K562 (cell line): ENCODE data around the gene JPH3. TPM values are rescaled to one million over a fixed set of nuclear protein-coding genes. Genes with fewer than 3 reads are reported as not detected.

Experiments used
- ATAC-seq: fragments of 200-7000 bp; cut with Tn5 transposase; 3 replicates; pipeline ENCODE4 v1.9.1; 2020; ENCODE audit warnings: moderate library complexity
- BruUV-seq: library from RNA; stranded (reverse); fragments of 400-500 nt; replicated peaks from 2 replicates; lab custom pipeline; 2021; lab: Mats Ljungman, UMichigan
- CTCF ChIA-PET: fragments of 300-600 bp; formaldehyde crosslinking; extraction: SDS; loops from one replicate; lab custom pipeline; 2021; ENCODE audit warnings: low intra/inter-chr PET ratio; lab: Yijun Ruan, JAX
- POLR2A ChIA-PET: fragments of 300-600, 350-650 bp; sonication (Branson Sonifier 250); formaldehyde crosslinking; extraction: SDS; loops from one replicate; lab custom pipeline; 2021; ENCODE audit warnings: antibody characterized with exemption, inconsistent platforms; lab: Yijun Ruan, JAX
- DNase-seq, 4 experiments: peaks; one replicate each; pipeline versions ENCODE4 v3.0.0 to v3.0.0-alpha.2; 2011 to 2018; ENCODE audit warnings: low spot score in 3 of 4, mixed read lengths in 3 of 4; ENCODE audit errors: extremely low read depth in 1 of 4
- FAIRE-seq: peaks from 2 replicates; lab custom pipeline; 2011; peaks lifted over from hg19 to GRCh38; lab: Jason Lieb, UNC
- H2AFZ ChIP-seq: 2 replicates; pipeline ENCODE4 v1.6.0; 2011; ENCODE audit warnings: low read depth, low read length, control low read depth, inconsistent platforms
- H3K27ac ChIP-seq: fragments of 200-600 bp; 3 replicates; pipeline ENCODE4 v1.8.0; 2011; ENCODE audit warnings: low read depth, mild to moderate bottlenecking, control low read depth, inconsistent platforms, low read length, moderate library complexity, mixed read lengths; ENCODE audit errors: extremely low read depth
- H3K27me3 ChIP-seq, 2 experiments: fragments of 300-600 bp in 1 of 2; 2 replicates in 1 of 2; 3 replicates in 1 of 2; pipeline versions ENCODE4 v1.6.0 to v1.8.0; 2011; ENCODE audit warnings: inconsistent platforms in 2 of 2, low read length in 2 of 2, mild to moderate bottlenecking in 1 of 2, mixed read lengths in 1 of 2, moderate library complexity in 1 of 2; ENCODE audit not compliant: control insufficient read depth in 2 of 2, insufficient read depth in 2 of 2
- H3K36me3 ChIP-seq: fragments of 300-600 bp; 3 replicates; pipeline ENCODE4 v1.8.0; 2011; ENCODE audit warnings: mild to moderate bottlenecking, low read length, inconsistent platforms; ENCODE audit not compliant: control insufficient read depth, insufficient read depth
- H3K4me1 ChIP-seq, 2 experiments: fragments of 200-600 bp in 1 of 2; replicated peaks in 1 of 2; 2 replicates in 1 of 2; 3 replicates in 1 of 2; pipeline versions ENCODE4 v1.5.1 to v1.8.0; 2011; ENCODE audit warnings: inconsistent platforms in 2 of 2, low read length in 2 of 2, mild to moderate bottlenecking in 1 of 2, mixed read lengths in 1 of 2, moderate library complexity in 1 of 2; ENCODE audit not compliant: control insufficient read depth in 2 of 2, insufficient read depth in 2 of 2
- H3K4me2 ChIP-seq: 2 replicates; pipeline ENCODE4 v1.6.1; 2011; ENCODE audit warnings: low read length, control low read depth, inconsistent platforms, mixed read lengths; ENCODE audit not compliant: insufficient read depth
- H3K4me3 ChIP-seq: fragments of 200-600 bp; sonication (generic), shearing (Covaris generic); 2 replicates; pipeline ENCODE4 v1.5.1; 2016; ENCODE audit warnings: control low read depth, inconsistent platforms
- H3K79me2 ChIP-seq: fragments of 200-600 bp; 3 replicates; pipeline ENCODE4 v1.8.0; 2011; ENCODE audit warnings: low read length, inconsistent platforms; ENCODE audit not compliant: control insufficient read depth, insufficient read depth
- H3K9ac ChIP-seq, 2 experiments: 2 replicates each; pipeline versions ENCODE4 v1.6.0 to v1.6.1; 2011; ENCODE audit warnings: low read depth in 2 of 2, low read length in 2 of 2, control low read depth in 1 of 2, inconsistent platforms in 1 of 2, mild to moderate bottlenecking in 1 of 2, mixed read lengths in 1 of 2; ENCODE audit not compliant: insufficient read depth in 1 of 2
- H3K9me1 ChIP-seq: one replicate; pipeline ENCODE4 v1.6.0; 2011; ENCODE audit warnings: inconsistent platforms, mild to moderate bottlenecking, low read length, moderate library complexity; ENCODE audit not compliant: control insufficient read depth, insufficient read depth
- H3K9me3 ChIP-seq: replicated peaks from 2 replicates; pipeline ENCODE4 v1.5.1; 2011; ENCODE audit warnings: low read depth, low read length, inconsistent platforms; ENCODE audit not compliant: control insufficient read depth, insufficient read depth
- H4K20me1 ChIP-seq: replicated peaks from 2 replicates; pipeline ENCODE4 v1.6.1; 2011; ENCODE audit warnings: low read length, inconsistent platforms, mixed read lengths; ENCODE audit not compliant: control insufficient read depth, insufficient read depth
- EHMT2 ChIP-seq: fragments of 450-650 bp; IDR thresholded peaks from 2 replicates; pipeline ENCODE4 v1.6.1; 2018; ENCODE audit warnings: antibody characterized with exemption
- ESRRA ChIP-seq: fragments of 450-650 bp; IDR thresholded peaks from 2 replicates; pipeline ENCODE4 v1.6.1; 2014; ENCODE audit warnings: low read depth, mild to moderate bottlenecking, moderate library complexity, borderline replicate concordance
- ETS1 ChIP-seq: conservative IDR thresholded peaks from 2 replicates; pipeline ENCODE4 v1.6.1; 2011; ENCODE audit warnings: low read depth, mild to moderate bottlenecking, low read length; ENCODE audit not compliant: control insufficient read depth
- HMGN3 ChIP-seq: IDR thresholded peaks from 2 replicates; pipeline ENCODE4 v1.6.1; 2011; ENCODE audit warnings: borderline replicate concordance, low read depth, mild to moderate bottlenecking, mixed read lengths, low read length; ENCODE audit not compliant: insufficient read length; ENCODE audit errors: extremely low read depth
- KDM4B ChIP-seq, 2 experiments: fragments of 450-650 bp in 1 of 2; sonication (generic) in 1 of 2; IDR thresholded peaks; 2 replicates each; pipeline ENCODE4 v1.6.1; 2016 to 2017; ENCODE audit warnings: borderline replicate concordance in 2 of 2, antibody characterized with exemption in 1 of 2, low read depth in 1 of 2, mild to moderate bottlenecking in 1 of 2
- MEIS2 ChIP-seq: fragments of 450-650 bp; IDR thresholded peaks from 2 replicates; pipeline ENCODE4 v1.6.1; 2014; ENCODE audit warnings: mild to moderate bottlenecking; ENCODE audit not compliant: partially characterized antibody
- PHB2 ChIP-seq: fragments of 450-650 bp; IDR thresholded peaks from 2 replicates; pipeline ENCODE4 v1.6.1; 2017; ENCODE audit warnings: low read depth
- SETDB1 ChIP-seq: IDR thresholded peaks from one replicate; pipeline ENCODE4 v1.6.1; 2012; ENCODE audit warnings: low read length, control low read depth, inconsistent platforms
- ZNF133 ChIP-seq: fragments of 250-450 bp; sonication (Bioruptor Pico); IDR thresholded peaks from 2 replicates; pipeline ENCODE4 v1.4.0; 2020; ENCODE audit warnings: mild to moderate bottlenecking
- ZNF134 ChIP-seq: fragments of 250-450 bp; sonication (Bioruptor Pico); conservative IDR thresholded peaks from 2 replicates; pipeline ENCODE4 v1.4.0; 2020
- ZNF324 ChIP-seq: fragments of 250-450 bp; sonication (Bioruptor Pico); IDR thresholded peaks from 2 replicates; pipeline ENCODE4 v1.4.0; 2020; ENCODE audit warnings: mild to moderate bottlenecking
- ZNF354B ChIP-seq: fragments of 250-450 bp; sonication (Bioruptor Pico); IDR thresholded peaks from 2 replicates; pipeline ENCODE4 v1.4.0; 2020
- ZNF583 ChIP-seq: fragments of 250-450 bp; sonication (Bioruptor Pico); IDR thresholded peaks from 2 replicates; pipeline ENCODE4 v1.4.0; 2020
- ZNF75A ChIP-seq: fragments of 450-650 bp; formaldehyde crosslinking; IDR thresholded peaks from 2 replicates; pipeline ENCODE4 v1.4.0; 2020; ENCODE audit warnings: mild to moderate bottlenecking
- WGBS: fragments of 100-300 bp; shearing (Covaris generic); methylation state at CpG from one replicate; pipeline ENCODE4 v1.1.6; 2016; ENCODE audit warnings: low coverage, mixed read lengths; ENCODE audit not compliant: insufficient coverage; ENCODE audit errors: missing lambda C conversion rate; 5-methylcytosine and 5-hydroxymethylcytosine counted together
- in situ Hi-C: fragments of 300-500 bp; cut with MboI; formaldehyde crosslinking; loops from 4 replicates; pipeline ENCODE4 v1.15.0; 2018; ENCODE audit warnings: inconsistent platforms, mixed read lengths
- intact Hi-C: fragments of 100-400 bp; cut with micrococcal nuclease; formaldehyde crosslinking; loops from 2 replicates; pipeline ENCODE4 v1.14.2; 2022
- polyA plus RNA-seq, 8 experiments: library from polyadenylated mRNA; depleted of rRNA in 4 of 8; stranded (reverse) in 5 of 8; unstranded in 3 of 8; fragments of >200 nt; fragmentation: Nextera tagmentation in 2 of 8; fragmentation: Illumina TruSeq in 1 of 8; extraction: Ambion mirVana in 2 of 8; extraction: Trizol in 1 of 8; gene quantifications; 2 replicates each; pipeline versions ENCODE4 v1.2.1 to v1.2.3, GENCODE V29; 2011 to 2014; ENCODE audit warnings: inconsistent platforms in 1 of 8, missing spikeins in 1 of 8
- total RNA-seq, 7 experiments: library from RNA; depleted of rRNA in 6 of 7; stranded (reverse); fragments of >200 nt in 6 of 7; fragmentation: Illumina TruSeq in 2 of 7; extraction: Trizol in 2 of 7; gene quantifications; 2 replicates each; pipeline versions ENCODE4 v1.2.1 to v1.2.3, GENCODE V29; 2011 to 2021; ENCODE audit warnings: low replicate concordance in 1 of 7
- TF ChIP-seq, protein P1 (sequence below), 3 experiments: fragments of 200-800 bp in 1 of 3; sonication (Bioruptor generic) in 1 of 3; sonication (generic) in 1 of 3; formaldehyde crosslinking in 1 of 3; IDR thresholded peaks; 2 replicates each; pipeline versions ENCODE4 v1.6.1 to v1.8.0; 2016 to 2022; ENCODE audit warnings: mild to moderate bottlenecking in 2 of 3, missing compliant biosample characterization in 2 of 3, missing genetic modification characterization in 2 of 3, missing genetic modification reagents in 1 of 3
- TF ChIP-seq, protein P2 (sequence below), 2 experiments: IDR thresholded peaks in 1 of 2; conservative IDR thresholded peaks in 1 of 2; 2 replicates each; pipeline ENCODE4 v1.6.1; 2016; ENCODE audit warnings: low read depth in 2 of 2, mild to moderate bottlenecking in 1 of 2, missing compliant biosample characterization in 1 of 2, missing genetic modification characterization in 1 of 2, moderate library complexity in 1 of 2

JPH3 gene
- total and polyA plus RNA-seq, 9 of the 15 experiments (the other 6 are each of a cell fraction or from before 2014, with no cell fraction given): 0.01 TPM; not detected in 8

- 2% methylated on average over 6 of the region's 6 CpGs for WGBS
- H2AFZ ChIP-seq: no peak overlapping the region
- POLR2A ChIA-PET: interaction anchor here (0.6 to 1.4 kb wide), 7 partner anchors 9 to 678 kb away, joined by 3 to 5 read pairs (median 4); no protein-coding TSS in a partner anchor
- peaks cover 5% of the 10 kb centered on the region; the same call in 1 of the 2 replicates for H4K20me1 ChIP-seq
- no peaks in the 10 kb centered on the region for H3K36me3 ChIP-seq
- no peaks in the 10 kb centered on the region for H3K79me2 ChIP-seq
- ATAC-seq: no peak
- no peak for DNase-seq
- CTCF ChIA-PET: no interaction called here
- intact Hi-C loops (no loop called here), in situ Hi-C loops (loop anchor here (25.0 kb wide), 1 partner anchor 1065 kb away; the partner anchor contains the start of genes FOXC2 and MTHFSD)
- TF ChIP-seq EHMT2: no peak
- TF ChIP-seq, protein P1, sequence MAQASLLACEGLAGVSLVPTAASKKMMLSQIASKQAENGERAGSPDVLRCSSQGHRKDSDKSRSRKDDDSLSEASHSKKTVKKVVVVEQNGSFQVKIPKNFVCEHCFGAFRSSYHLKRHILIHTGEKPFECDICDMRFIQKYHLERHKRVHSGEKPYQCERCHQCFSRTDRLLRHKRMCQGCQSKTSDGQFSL (CRISPR knock-in tag; IDR thresholded peaks at IDR 0.05): no peak
- TF ChIP-seq, protein P1 (tag; IDR thresholded peaks at IDR 0.05): no peak
- no peak for TF ChIP-seq ZNF75A (CRISPR knock-in tag)
- TF ChIP-seq HMGN3: no peak
- TF ChIP-seq KDM4B (IDR thresholded peaks at IDR 0.05; ENCODE audit: borderline replicate concordance in 2 of 2, low read depth in 1 of 2): no peak
- TF ChIP-seq, protein P2, sequence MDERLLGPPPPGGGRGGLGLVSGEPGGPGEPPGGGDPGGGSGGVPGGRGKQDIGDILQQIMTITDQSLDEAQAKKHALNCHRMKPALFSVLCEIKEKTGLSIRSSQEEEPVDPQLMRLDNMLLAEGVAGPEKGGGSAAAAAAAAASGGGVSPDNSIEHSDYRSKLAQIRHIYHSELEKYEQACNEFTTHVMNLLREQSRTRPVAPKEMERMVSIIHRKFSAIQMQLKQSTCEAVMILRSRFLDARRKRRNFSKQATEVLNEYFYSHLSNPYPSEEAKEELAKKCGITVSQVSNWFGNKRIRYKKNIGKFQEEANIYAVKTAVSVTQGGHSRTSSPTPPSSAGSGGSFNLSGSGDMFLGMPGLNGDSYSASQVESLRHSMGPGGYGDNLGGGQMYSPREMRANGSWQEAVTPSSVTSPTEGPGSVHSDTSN (CRISPR knock-in tag; IDR thresholded peaks at IDR 0.05; ENCODE audit: low read depth): no peak
- TF ChIP-seq, protein P2 (tag; conservative IDR thresholded peaks at IDR 0.05; ENCODE audit: low read depth): no peak
- no peak for TF ChIP-seq MEIS2
- TF ChIP-seq ZNF324 (CRISPR knock-in tag): no peak
- no peak for TF ChIP-seq ZNF583 (CRISPR knock-in tag)
- no peak for TF ChIP-seq ZNF133 (CRISPR knock-in tag)
- no peak for TF ChIP-seq ZNF354B
- no peak for TF ChIP-seq SETDB1
- TF ChIP-seq ETS1: no peak
- no peak for TF ChIP-seq ESRRA
- no peak for TF ChIP-seq ZNF134 (CRISPR knock-in tag)
- TF ChIP-seq PHB2: no peak
- peaks cover 44 to 79% of the 10 kb centered on the region in 2 experiments for H3K27me3 ChIP-seq
- H3K4me1 ChIP-seq: peaks cover 0 to 8% of the 10 kb centered on the region in 2 experiments; a peak in 1 of 5 replicates
- H3K27ac ChIP-seq: no peak overlapping the region
- no peak for FAIRE-seq
- no peak overlapping the region for H3K4me2 ChIP-seq
- no peak overlapping the region for H3K4me3 ChIP-seq
- peaks cover 2% of the 10 kb centered on the region for H3K9me1 ChIP-seq
- no peak overlapping the region for H3K9ac ChIP-seq
- BruUV-seq: no TSS peak
- H3K9me3 ChIP-seq: no peaks in the 10 kb centered on the region
These were observed 24.6 kb downstream of the JPH3 start for GRCh38 chr16:87626905-87627304.
